OCI-LY3 (cell line): Measurements from ENCODE around the gene LLPH.

Experiments
- CTCF ChIP-seq: fragments of 200-600, 300-600 bp; sonication (generic); IDR thresholded peaks from 2 replicates; pipeline ENCODE4 v1.5.1; 2014; ENCODE audit warnings: antibody characterized with exemption, low read length, low read depth
- EZH2phosphoT487 ChIP-seq: fragments of 200-600 bp; shearing (Covaris generic); IDR thresholded peaks from 2 replicates; pipeline ENCODE4 v1.6.1; 2018; ENCODE audit warnings: antibody characterized with exemption, mixed run types, low read depth

- TF ChIP-seq CTCF: no peak
- TF ChIP-seq EZH2phosphoT487: no peak
These were observed 58.4 kb downstream of the LLPH start for GRCh38 chr12:66072135-66072534.
